HEK293T (cell line): ENCODE measurements around the gene GABBR2.

Source experiments
- ARNT ChIP-seq: fragments of 450-650 bp; IDR thresholded peaks from 2 replicates; pipeline ENCODE4 v1.6.1; 2017; ENCODE audit warnings: mild to moderate bottlenecking
- CTBP1 ChIP-seq: fragments of 450-650 bp; IDR thresholded peaks from 2 replicates; pipeline ENCODE4 v1.6.1; 2016; ENCODE audit warnings: borderline replicate concordance
- ELF4 ChIP-seq: fragments of 450-650 bp; IDR thresholded peaks from 2 replicates; pipeline ENCODE4 v1.6.1; 2017; ENCODE audit warnings: antibody characterized with exemption
- FOXM1 ChIP-seq: fragments of 450-650 bp; IDR thresholded peaks from 2 replicates; pipeline ENCODE4 v1.6.1; 2017; ENCODE audit warnings: mild to moderate bottlenecking, borderline replicate concordance
- L3MBTL2 ChIP-seq: fragments of 450-650 bp; conservative IDR thresholded peaks from 2 replicates; pipeline ENCODE4 v1.6.1; 2016; ENCODE audit warnings: mild to moderate bottlenecking
- NFRKB ChIP-seq: fragments of 450-650 bp; IDR thresholded peaks from 2 replicates; pipeline ENCODE4 v1.6.1; 2016; ENCODE audit warnings: mild to moderate bottlenecking, moderate library complexity
- PKNOX1 ChIP-seq: fragments of 450-650 bp; IDR thresholded peaks from 2 replicates; pipeline ENCODE4 v1.6.1; 2016
- SP1 ChIP-seq: fragments of 450-650 bp; IDR thresholded peaks from 2 replicates; pipeline ENCODE4 v1.6.1; 2017
- SUZ12 ChIP-seq: fragments of 450-650 bp; IDR thresholded peaks from 2 replicates; pipeline ENCODE4 v1.6.1; 2016; ENCODE audit warnings: mild to moderate bottlenecking

DNA sequence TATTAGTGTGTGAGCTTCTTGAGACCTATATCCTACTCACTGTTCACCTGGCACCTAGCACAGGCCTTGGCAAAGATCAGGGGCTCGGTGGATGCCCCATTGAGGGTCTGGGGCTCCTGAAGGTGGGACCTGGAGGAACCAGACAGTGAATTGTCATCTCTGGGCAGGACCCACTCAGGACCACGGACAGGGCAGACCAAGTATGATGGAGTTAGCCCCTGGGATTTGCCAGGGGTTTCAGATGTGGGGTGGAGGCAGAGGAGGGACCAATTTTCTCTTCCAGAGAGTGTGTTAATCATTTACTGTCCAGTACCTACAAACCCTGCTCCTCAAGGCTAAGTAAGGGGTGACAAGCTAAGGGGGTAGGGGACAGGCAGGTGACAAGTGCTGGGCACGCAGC, 424.0 kb downstream of the GABBR2 start:
- TF ChIP-seq SP1 = no peak
- no peak for TF ChIP-seq CTBP1
- no peak for TF ChIP-seq L3MBTL2
- no peak for TF ChIP-seq FOXM1
- TF ChIP-seq SUZ12 = no peak
- no peak for TF ChIP-seq PKNOX1
- TF ChIP-seq ARNT = no peak
- TF ChIP-seq NFRKB = no peak
- TF ChIP-seq ELF4 = no peak
